ENCODE data around the gene CTCF. TPM values are rescaled to one million over a fixed set of nuclear protein-coding genes. Genes with fewer than 3 reads are reported as not detected.

Gene CTCF
- total and polyA plus RNA-seq, 2 experiments from 2014 or later = 64.5 to 72.3 TPM

DNA sequence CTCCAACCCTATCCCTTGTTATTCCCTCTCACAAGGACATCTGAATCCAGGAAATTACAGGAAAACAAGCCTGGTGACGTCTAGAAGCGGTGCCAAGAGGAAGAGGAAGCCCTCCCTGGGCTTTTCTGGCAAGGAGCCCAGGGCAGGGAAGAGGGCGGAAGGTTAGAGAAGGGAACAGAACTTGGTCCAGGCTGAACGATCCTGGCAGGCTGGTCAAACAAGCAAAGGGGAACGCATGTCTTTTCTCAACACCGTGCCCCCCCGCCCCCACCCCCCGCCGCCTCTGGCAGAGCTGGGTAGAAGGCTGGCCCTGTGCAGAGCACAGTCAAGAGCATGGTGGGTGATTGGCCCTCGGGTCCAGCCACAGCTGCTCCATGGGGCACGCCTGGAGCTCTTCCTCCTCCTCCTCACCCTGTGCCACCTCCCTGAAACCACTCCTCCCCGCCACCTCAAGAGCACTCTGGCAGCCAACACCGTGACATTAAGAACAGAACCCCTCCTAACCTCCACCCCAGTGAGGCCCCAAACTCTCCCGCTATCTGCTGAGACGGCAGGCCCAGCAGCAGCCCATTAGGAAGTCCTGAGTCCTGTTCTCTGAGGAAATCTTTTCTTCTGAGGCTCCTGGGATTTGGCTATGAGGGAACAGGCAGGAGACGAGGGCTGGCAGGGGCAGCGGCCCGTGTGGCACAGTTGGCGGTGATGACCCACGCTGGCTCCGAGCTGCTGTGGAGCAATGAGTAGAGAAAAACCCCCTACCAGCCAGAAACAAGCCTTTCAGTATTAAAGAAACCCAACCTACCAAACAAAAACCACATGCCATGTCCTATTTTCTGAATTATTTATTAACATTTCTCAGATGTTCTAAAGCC, 111.6 kb downstream of the CTCF start:
- TF ChIP-seq CREB1 (CRISPR knock-in tag; IDR thresholded peaks at IDR 0.05; ENCODE audit: low read depth) (no peak), ZNF331 (CRISPR knock-in tag; IDR thresholded peaks at IDR 0.05; ENCODE audit: low read depth) (no peak), ZNF114 (CRISPR knock-in tag; IDR thresholded peaks at IDR 0.05) (no peak), JUNB (IDR thresholded peaks at IDR 0.05; ENCODE audit: unreplicated experiment) (no peak), EZH2 (IDR thresholded peaks at IDR 0.05; ENCODE audit: low read depth, unreplicated experiment) (no peak), STAT1 (IDR thresholded peaks at IDR 0.05; ENCODE audit: unreplicated experiment) (no peak), POLR2AphosphoS5 (IDR thresholded peaks at IDR 0.05; ENCODE audit: low read depth) (no peak), NANOG (IDR thresholded peaks at IDR 0.05; ENCODE audit: borderline replicate concordance) (no peak), EZH2phosphoT487 (IDR thresholded peaks at IDR 0.05; ENCODE audit: unreplicated experiment) (no peak)
- TF ChIP-seq, protein P1, sequence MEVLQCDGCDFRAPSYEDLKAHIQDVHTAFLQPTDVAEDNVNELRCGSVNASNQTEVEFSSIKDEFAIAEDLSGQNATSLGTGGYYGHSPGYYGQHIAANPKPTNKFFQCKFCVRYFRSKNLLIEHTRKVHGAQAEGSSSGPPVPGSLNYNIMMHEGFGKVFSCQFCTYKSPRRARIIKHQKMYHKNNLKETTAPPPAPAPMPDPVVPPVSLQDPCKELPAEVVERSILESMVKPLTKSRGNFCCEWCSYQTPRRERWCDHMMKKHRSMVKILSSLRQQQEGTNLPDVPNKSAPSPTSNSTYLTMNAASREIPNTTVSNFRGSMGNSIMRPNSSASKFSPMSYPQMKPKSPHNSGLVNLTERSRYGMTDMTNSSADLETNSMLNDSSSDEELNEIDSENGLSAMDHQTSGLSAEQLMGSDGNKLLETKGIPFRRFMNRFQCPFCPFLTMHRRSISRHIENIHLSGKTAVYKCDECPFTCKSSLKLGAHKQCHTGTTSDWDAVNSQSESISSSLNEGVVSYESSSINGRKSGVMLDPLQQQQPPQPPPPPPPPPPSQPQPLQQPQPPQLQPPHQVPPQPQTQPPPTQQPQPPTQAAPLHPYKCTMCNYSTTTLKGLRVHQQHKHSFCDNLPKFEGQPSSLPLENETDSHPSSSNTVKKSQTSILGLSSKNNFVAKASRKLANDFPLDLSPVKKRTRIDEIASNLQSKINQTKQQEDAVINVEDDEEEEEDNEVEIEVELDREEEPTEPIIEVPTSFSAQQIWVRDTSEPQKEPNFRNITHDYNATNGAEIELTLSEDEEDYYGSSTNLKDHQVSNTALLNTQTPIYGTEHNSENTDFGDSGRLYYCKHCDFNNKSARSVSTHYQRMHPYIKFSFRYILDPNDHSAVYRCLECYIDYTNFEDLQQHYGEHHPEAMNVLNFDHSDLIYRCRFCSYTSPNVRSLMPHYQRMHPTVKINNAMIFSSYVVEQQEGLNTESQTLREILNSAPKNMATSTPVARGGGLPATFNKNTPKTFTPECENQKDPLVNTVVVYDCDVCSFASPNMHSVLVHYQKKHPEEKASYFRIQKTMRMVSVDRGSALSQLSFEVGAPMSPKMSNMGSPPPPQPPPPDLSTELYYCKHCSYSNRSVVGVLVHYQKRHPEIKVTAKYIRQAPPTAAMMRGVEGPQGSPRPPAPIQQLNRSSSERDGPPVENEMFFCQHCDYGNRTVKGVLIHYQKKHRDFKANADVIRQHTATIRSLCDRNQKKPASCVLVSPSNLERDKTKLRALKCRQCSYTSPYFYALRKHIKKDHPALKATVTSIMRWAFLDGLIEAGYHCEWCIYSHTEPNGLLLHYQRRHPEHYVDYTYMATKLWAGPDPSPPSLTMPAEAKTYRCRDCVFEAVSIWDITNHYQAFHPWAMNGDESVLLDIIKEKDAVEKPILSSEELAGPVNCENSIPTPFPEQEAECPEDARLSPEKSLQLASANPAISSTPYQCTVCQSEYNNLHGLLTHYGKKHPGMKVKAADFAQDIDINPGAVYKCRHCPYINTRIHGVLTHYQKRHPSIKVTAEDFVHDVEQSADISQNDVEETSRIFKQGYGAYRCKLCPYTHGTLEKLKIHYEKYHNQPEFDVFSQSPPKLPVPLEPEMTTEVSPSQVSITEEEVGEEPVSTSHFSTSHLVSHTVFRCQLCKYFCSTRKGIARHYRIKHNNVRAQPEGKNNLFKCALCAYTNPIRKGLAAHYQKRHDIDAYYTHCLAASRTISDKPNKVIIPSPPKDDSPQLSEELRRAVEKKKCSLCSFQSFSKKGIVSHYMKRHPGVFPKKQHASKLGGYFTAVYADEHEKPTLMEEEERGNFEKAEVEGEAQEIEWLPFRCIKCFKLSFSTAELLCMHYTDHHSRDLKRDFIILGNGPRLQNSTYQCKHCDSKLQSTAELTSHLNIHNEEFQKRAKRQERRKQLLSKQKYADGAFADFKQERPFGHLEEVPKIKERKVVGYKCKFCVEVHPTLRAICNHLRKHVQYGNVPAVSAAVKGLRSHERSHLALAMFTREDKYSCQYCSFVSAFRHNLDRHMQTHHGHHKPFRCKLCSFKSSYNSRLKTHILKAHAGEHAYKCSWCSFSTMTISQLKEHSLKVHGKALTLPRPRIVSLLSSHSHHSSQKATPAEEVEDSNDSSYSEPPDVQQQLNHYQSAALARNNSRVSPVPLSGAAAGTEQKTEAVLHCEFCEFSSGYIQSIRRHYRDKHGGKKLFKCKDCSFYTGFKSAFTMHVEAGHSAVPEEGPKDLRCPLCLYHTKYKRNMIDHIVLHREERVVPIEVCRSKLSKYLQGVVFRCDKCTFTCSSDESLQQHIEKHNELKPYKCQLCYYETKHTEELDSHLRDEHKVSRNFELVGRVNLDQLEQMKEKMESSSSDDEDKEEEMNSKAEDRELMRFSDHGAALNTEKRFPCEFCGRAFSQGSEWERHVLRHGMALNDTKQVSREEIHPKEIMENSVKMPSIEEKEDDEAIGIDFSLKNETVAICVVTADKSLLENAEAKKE (CRISPR knock-in tag; IDR thresholded peaks at IDR 0.05) = no peak
- TF ChIP-seq, protein P2, sequence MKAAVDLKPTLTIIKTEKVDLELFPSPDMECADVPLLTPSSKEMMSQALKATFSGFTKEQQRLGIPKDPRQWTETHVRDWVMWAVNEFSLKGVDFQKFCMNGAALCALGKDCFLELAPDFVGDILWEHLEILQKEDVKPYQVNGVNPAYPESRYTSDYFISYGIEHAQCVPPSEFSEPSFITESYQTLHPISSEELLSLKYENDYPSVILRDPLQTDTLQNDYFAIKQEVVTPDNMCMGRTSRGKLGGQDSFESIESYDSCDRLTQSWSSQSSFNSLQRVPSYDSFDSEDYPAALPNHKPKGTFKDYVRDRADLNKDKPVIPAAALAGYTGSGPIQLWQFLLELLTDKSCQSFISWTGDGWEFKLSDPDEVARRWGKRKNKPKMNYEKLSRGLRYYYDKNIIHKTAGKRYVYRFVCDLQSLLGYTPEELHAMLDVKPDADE (IDR thresholded peaks at IDR 0.05) = no peak
- TF ChIP-seq, protein P3, sequence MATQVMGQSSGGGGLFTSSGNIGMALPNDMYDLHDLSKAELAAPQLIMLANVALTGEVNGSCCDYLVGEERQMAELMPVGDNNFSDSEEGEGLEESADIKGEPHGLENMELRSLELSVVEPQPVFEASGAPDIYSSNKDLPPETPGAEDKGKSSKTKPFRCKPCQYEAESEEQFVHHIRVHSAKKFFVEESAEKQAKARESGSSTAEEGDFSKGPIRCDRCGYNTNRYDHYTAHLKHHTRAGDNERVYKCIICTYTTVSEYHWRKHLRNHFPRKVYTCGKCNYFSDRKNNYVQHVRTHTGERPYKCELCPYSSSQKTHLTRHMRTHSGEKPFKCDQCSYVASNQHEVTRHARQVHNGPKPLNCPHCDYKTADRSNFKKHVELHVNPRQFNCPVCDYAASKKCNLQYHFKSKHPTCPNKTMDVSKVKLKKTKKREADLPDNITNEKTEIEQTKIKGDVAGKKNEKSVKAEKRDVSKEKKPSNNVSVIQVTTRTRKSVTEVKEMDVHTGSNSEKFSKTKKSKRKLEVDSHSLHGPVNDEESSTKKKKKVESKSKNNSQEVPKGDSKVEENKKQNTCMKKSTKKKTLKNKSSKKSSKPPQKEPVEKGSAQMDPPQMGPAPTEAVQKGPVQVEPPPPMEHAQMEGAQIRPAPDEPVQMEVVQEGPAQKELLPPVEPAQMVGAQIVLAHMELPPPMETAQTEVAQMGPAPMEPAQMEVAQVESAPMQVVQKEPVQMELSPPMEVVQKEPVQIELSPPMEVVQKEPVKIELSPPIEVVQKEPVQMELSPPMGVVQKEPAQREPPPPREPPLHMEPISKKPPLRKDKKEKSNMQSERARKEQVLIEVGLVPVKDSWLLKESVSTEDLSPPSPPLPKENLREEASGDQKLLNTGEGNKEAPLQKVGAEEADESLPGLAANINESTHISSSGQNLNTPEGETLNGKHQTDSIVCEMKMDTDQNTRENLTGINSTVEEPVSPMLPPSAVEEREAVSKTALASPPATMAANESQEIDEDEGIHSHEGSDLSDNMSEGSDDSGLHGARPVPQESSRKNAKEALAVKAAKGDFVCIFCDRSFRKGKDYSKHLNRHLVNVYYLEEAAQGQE (IDR thresholded peaks at IDR 0.05; ENCODE audit: unreplicated experiment) = no peak
- TF ChIP-seq, protein P4, sequence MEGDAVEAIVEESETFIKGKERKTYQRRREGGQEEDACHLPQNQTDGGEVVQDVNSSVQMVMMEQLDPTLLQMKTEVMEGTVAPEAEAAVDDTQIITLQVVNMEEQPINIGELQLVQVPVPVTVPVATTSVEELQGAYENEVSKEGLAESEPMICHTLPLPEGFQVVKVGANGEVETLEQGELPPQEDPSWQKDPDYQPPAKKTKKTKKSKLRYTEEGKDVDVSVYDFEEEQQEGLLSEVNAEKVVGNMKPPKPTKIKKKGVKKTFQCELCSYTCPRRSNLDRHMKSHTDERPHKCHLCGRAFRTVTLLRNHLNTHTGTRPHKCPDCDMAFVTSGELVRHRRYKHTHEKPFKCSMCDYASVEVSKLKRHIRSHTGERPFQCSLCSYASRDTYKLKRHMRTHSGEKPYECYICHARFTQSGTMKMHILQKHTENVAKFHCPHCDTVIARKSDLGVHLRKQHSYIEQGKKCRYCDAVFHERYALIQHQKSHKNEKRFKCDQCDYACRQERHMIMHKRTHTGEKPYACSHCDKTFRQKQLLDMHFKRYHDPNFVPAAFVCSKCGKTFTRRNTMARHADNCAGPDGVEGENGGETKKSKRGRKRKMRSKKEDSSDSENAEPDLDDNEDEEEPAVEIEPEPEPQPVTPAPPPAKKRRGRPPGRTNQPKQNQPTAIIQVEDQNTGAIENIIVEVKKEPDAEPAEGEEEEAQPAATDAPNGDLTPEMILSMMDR (conservative IDR thresholded peaks at IDR 0.05; ENCODE audit: low read depth in 2 of 2) = no peak
- no peaks in the 10 kb centered on the region for H3K9me2 ChIP-seq (ENCODE audit: insufficient read depth)
- Mint-ChIP-seq H3K4me3 (no peak overlapping the region), H3K36me3 (ENCODE audit: low read depth) (no peaks in the 10 kb centered on the region), H3K9me3 (no peaks in the 10 kb centered on the region), H3K27me3 (ENCODE audit: insufficient read depth, low read depth, poor library complexity) (peaks cover 24% of the 10 kb centered on the region), H3K27ac (no peak overlapping the region), H3K4me1 (0 out of 3 replicates have a peak, but pooled peaks cover 3% of the 10 kb centered on the region)
- 0 out of 2 replicates have a peak, but pooled peaks cover 4% of the 10 kb centered on the region for H3F3A ChIP-seq (replicated peaks; ENCODE audit: low read depth)
- H3K4me3 ChIP-seq = no peak overlapping the region
- no peaks in the 10 kb centered on the region for H3K36me3 ChIP-seq (ENCODE audit: insufficient read depth)
- H3K27ac ChIP-seq (ENCODE audit: low read depth) = no peak overlapping the region
- H3K4me1 ChIP-seq (ENCODE audit: insufficient read depth) = no peaks in the 10 kb centered on the region
- no peaks in the 10 kb centered on the region for H3K27me3 ChIP-seq (ENCODE audit: insufficient read depth)
- no peak overlapping the region for H3K4me2 ChIP-seq
- DNase-seq (ENCODE audit: low spot score) = no peak
- H2AFZ ChIP-seq = no peak overlapping the region
- 0 out of 3 replicates have a peak, but pooled peaks have one; percentile 9 for ATAC-seq
- no peaks in the 10 kb centered on the region; the same call in 1 of the 2 replicates for H4K20me1 ChIP-seq (replicated peaks; ENCODE audit: insufficient read depth)
- no peaks in the 10 kb centered on the region for H3K79me2 ChIP-seq (replicated peaks; ENCODE audit: insufficient read depth)
